NCI-H345 treated with DMSO at 0.1 percent for 48 hours (cell line): ENCODE results near the gene PCSK5.
"Not testable (repeated sequence)": the region's sequence is repeated elsewhere in the genome, so short reads cannot be mapped to it uniquely, and the experiment has no call there.

ENCODE experiments used
- DNase-seq: peaks from one replicate; lab custom pipeline; 2025; ENCODE audit not compliant: unreplicated experiment; lab: John Stamatoyannopoulos, UW

PCSK5 gene

DNA sequence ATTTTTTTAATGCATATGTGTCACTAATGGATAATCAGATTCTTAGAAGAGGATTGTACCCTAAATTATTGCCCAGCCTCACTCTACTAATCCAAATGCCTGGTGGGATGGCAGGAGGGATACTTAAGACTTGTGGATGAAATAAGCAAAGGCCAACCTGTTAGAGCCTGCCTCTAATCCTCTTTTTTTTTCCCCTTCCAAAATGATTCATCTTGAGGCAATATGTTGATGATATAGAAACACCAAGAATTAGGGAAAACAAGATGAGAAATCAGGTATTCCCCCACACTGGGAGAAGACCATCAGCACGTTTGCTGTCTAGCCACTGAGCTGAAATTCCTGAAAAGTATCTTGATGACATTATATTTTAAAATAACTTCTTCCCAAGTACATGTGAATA, 451.7 kb downstream of the PCSK5 start:
- no peak for DNase-seq

DNA sequence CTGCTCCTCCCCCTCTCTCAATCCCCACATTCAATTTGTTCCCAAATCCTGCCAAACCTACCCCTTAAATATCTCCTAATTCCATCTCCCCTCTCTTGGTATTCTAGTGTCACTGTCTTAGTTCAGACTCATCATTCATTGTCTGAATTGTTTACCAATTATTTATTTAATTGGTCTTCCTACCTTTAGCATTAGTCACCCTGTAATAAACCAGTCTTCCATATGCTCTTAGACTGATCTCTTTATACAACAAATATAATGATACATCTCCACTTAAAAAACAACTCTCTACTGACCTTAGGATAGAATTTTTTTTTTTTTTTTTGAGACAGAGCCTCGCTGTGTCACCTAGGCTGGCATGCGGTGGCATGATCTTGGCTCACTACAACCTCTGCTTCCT, 452.4 kb downstream of the PCSK5 start:
- no peak for DNase-seq

DNA sequence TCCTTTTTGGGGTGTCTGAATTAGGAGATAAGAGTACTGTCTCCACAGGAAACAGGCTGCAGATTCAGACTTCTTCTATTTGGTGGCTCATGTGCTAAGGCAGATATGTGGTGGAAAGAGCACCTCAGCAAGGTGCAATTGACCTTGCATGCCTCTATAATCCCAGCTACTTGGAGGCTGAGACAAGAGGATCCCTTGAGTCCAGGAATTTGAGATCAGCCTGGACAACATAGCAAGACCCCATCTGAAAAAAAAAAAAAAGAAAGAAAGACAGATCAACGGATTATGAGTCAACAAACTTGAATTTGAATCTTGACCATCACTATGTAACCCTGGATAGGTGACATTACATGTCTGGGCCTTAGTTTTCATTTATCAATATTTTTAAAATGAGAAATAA, 459.4 kb downstream of the PCSK5 start:
- DNase-seq: no peak

DNA sequence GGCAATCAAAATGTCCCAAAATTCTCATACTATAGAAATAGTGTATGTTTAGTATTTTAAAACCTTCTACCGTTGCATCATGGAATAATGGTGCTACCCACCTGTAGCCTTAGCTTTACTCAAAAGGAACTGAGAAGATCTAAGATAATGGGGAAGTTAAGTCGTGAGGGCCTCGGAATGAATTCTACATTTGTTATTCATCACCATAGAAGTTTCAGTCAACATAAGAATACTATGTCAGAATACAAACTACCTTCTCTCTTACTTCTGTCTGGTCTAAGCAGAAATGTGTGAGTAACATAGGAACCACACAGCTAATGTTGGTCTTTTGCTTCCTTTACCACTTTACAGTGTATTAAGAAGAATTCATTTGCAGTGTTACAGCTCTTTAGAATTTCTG, 460.5 kb downstream of the PCSK5 start:
- no peak for DNase-seq

DNA sequence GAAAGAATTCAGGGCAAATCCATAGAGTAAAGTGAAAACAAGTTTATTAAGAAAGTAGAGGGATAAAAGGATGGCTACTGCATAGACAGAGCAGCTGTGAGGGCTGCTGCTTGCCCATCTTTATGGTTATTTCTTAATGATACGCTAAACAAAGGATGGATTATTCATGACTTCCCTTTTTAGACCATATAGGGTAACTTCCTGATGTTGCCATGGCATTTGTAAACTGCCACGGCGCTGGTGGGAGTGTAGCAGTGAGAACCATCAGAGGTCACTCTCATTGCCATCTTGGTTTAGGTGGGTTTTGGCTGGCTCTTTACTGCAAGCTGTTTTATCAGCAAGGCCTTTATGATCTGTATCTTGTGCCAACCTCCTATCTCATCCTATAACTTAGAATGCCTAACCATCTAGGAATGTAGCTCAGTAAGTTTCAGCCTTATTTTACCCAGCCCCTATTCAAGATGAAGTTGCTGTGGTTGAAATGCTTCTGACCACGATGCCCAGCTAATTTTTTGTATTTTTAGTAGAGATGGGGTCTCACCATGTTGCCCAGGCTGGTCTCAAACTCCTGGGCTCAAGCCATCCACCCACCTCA, 461.6 kb downstream of the PCSK5 start:
- no peak for DNase-seq

DNA sequence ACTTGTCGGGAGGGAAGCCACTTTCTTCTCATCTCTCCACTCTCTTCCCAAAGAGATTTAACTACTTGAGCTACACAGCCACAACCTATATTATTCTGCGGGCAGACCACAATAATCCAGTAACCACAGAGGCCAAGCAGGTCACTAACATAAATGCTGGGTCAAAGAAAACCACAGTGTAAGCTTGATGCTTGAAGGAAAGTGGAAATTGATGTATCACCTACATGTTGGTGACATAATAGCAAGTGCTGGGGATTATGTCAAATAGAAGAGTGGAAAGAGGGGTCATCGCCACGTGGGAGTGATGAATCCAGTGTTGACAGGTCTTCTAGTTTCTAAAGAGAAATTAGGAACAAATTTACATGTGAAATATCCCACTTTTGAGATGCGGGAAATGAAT, 462.8 kb downstream of the PCSK5 start:
- no peak for DNase-seq

DNA sequence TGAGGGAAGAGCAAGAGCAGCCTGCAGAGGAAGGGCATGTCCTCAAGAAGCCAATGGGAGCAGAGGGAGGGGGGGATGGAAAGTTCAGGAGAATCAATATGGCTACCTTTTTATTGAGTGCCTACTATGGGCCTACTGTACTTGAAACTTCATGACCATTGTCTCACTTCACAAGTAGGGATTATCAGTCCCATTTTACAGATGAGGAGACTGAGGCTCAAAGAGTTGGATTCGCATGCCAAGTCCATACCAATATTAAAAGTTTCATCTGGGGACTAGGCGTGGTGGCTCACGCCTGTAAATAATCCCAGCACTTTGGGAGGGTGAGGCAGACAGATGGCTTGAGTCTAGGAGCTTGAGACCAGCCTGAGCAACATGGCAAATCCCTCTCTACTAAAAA, 463.7 kb downstream of the PCSK5 start:
- no peak for DNase-seq

DNA sequence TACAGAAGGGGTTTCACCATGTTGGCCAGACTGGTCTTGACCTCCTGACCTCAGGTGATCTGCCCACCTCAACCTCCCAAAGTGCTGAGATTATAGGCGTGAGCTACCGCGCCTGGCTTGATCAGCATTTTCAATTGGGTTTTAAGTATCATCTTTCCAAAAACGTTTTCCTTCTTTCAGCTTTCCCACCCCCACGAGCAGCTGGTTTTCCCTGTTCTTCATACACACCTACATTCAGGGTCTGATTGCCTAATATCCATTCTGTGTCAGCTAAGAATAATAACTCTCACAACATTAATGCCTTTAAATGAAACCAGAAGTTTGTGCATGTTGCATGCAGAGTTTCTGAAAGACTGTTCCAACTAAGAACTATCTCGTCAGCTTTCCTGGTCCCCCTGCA, 465.4 kb downstream of the PCSK5 start:
- no peak for DNase-seq

DNA sequence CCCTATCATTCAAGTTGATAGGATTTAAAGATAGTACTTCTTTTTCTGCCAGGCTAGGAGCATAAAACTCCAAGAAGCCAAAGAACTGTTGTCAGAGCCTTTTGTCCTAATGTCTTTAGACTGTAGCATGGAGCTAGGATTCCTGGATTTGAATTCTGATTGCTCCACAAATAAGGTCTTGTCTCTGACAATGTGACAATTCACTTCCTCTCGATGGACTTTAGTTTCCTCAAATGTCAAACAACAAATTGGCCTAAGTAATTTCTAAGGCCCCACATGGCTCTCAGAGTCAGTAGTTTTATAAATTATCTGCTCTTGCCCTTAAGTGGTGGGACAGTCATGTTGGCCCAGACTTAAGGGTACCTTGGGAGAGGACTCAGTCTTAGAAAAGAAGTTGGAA, 467.1 kb downstream of the PCSK5 start:
- no peak for DNase-seq

DNA sequence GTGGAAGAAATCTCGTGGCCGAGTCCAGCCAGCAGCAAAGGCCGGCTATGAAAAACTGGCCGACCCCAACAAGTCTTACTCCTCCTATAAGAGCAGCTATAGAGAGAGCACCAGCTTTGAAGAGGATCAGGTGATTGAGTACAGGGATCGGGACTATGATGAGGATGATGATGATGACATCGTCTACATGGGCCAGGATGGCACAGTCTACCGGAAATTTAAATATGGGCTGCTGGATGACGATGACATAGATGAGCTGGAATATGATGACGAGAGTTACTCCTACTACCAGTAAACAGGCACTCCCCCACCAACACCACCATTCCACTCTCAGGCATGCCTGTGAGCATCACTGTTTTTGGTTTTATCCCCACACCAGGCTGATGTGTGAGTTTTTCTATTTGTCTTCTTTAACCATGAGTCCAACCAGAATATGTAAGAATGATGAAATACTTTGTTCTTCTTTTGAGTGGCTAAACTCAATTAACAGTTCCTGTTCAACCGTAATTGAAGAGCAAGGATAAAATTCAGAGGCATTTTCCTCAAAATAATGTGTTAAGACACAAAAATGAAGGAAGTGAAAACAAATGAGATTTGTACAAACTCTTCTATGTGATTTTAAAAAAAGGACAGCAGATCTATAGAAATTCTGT, 468.3 kb downstream of the PCSK5 start:
- DNase-seq: no peak

DNA sequence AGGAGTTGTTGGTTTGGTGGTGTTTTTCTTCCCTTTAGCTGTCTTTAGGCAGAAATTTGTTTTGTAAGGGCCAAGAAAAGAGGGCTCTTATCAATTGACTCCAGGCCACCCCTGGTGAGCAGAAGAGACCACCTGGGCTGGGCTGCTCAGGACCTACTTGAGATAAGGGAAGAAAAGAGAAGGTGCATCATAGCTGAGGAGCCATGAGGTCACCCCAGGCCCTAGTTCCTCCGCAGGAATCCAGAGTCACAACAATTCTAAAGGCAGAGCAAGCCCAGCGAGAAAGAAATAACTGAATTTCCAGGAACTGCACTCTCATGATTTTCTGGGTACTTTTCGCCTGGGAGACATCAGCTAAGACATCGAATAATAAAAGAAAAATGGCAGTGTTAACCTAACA, 468.9 kb downstream of the PCSK5 start:
- DNase-seq: no peak

DNA sequence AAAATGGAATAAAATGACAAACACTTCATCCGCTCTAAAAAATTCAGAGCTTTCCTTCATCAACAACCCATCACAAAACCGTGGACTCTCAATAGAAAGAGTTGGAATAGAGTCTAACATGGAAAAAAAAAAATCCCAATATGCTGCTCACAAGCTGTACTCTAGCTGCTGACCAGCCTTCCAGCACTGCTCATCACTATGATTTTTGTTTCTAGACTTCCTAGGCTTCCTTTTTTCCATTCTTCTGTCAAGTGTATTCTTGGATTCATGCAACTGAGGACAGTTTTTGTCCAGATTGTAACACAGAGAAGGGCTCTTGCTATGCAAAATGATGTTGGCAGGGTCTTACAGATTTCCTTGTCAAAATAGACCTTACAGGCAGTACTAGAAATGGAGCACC, 469.3 kb downstream of the PCSK5 start:
- DNase-seq: no peak

DNA sequence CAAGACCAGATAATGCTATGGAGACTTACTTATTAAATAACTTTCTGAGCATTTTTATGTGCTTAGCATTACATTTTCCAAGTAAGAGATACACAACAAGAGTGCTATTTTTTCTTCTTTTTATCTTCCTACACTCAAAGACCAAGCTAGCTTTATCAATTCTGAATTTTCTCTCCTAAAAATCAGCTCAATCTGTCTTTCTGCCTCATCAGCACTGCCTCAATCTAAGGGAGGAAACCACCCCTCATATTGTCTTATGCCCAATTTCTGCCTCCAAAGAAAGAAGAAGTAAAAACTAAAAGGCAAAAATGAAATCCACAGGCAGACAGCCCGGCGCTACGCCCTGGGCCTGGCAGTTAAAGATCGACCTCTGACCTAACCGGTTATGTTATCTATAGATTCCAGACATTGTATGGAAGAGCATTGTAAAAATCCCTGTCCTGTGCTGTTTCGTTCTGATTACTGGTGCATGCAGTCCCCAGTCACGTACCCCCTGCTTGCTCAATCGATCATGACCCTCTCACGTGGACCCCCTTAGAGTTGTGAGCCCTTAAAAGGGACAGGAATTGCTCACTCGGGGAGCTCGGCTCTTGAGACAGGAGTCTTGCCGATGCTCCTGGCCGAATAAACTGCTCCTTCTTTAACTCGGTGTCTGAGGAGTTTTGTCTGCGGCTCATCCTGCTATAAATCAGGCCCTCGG, 472.0 kb downstream of the PCSK5 start:
- DNase-seq: not testable (repeated sequence)

DNA sequence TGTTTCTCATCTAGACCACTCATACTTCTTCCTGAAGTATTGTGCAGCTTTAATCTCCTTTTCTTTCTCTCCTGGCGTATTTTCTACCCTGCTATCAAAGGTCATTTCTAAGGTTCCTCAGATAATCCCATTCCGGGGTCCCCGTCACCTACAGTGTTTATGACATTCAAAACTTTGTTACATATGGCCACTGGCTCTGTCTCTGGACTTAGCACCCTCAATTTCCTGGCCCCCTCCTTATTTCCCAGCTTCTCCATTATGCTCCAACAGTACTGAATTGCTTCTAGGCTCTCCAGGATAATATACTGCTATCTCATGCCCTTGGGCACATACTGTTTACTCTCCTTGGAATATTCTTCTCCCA, 472.5 kb downstream of the PCSK5 start:
- no peak for DNase-seq

DNA sequence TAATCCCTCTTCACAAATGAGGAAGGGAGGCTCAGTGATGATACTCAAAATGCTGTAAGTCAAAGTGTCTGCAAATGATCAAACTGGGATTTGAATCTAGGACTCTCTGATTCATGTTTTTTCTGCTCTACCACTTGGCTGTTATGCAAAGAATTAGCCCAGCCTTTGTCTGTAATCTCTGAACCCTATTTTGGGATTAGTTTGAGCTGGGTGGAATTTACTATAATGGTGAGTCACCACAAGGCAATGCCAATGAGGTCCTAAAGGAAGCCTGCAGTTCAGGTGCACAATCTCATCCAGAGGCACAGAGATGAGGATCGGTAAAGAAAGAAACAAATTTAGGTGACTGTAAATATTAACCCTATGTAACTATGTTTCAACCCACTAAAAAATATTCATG, 474.6 kb downstream of the PCSK5 start:
- no peak for DNase-seq

DNA sequence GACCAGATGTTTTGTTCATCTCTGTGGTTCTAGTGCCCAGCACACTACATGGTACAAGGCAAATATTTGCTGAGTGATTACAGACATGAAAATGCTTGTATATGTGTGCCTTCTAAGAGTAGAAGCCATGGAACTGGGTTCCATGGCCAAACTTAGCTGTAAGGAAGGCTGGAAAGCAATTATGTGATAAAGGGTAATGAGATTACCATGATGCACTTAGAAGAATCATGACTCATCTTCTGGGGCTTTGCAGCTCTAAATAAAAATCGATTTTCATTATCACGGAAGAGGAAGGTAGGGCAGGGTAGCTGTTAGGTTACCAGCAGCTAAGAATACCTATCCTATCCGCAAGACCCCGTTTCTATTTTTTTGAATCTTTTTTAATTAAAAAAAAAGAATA, 475.8 kb downstream of the PCSK5 start:
- peak; percentile 21 for DNase-seq

DNA sequence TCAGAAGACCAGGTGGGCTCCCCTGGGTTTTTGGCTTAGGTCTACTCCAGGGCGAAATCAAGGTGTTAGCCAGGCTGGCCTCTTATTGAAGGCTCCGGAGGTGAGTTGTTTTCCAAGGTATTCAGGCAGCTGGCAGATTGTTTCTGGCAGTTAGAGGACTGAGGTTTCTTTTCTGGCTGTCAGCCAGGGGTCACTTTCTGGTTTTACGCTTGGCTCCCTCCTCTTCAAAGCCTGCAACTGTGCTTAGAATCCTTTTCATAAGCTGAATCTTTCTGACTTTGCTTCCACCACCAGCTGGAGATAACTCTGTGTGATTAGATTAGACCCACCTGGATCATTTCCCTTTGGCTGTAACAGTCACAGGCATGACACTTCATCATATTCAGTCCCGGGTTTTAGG, 479.1 kb downstream of the PCSK5 start:
- DNase-seq: peak; percentile 93

DNA sequence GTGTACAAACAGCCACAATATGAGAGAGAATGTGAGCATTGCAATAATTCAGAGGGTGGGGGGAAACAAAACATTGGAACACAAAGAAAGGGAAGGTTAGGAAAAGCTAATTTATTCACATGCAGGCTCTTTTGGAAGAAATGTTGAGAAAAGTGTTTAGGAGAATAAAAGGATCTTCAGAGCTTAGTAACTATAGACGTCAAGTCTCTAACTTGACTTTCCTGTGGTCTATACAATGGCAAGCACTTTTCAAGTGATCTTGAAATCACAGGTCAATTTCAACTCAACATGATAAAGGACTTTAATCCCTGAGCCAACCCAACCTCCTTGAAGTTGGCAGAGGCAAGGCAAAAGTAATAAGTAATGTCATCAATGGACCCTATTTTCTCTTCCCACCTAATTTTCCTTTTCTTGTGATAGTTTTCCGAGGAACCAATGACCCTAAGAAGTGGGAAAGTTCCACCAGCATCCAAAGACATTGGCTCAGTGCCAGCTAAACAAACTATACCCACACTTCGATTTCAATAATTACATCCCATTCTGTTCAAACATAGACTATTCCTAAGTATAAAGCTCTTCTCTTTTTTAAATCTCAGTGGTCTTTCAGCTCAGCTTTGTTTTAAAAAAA, 480.0 kb downstream of the PCSK5 start:
- no peak for DNase-seq

DNA sequence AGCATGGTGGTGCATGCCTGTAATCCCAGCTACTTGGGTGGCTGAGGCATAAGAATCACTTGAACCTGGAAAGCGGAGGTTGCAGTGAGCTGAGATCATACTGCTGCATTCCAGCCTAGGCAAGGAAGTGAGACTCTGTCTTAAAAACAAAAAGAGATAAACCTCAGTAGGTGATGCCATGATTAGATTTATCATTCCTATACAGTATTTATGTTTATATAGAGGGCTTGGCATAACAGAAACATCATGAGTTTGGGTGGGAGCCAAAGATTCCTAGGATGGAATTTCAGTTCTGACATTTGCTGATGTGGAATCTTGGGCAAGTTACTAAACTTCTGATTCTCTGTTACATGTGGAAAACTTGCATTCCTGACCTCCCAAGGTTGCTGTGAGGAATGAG, 481.4 kb downstream of the PCSK5 start:
- no peak for DNase-seq

DNA sequence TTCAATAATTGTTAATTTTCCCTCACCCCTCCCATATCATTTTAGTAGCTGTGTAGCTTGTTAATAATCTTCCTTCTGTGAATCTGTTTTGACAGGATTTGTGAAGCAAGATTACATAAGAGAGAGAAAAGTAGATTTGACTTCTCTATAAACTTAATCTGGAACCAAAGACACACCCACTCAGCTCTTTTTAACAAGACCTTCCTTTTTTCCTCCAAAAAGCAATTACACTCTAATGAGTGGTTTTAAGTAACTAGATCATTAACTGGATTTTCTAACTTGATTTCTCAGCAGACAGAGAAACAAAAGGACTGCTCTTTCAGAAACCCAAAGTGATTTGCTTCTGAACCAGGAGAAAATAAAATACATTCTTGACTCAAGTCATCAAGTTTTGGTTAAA, 481.9 kb downstream of the PCSK5 start:
- DNase-seq: no peak

DNA sequence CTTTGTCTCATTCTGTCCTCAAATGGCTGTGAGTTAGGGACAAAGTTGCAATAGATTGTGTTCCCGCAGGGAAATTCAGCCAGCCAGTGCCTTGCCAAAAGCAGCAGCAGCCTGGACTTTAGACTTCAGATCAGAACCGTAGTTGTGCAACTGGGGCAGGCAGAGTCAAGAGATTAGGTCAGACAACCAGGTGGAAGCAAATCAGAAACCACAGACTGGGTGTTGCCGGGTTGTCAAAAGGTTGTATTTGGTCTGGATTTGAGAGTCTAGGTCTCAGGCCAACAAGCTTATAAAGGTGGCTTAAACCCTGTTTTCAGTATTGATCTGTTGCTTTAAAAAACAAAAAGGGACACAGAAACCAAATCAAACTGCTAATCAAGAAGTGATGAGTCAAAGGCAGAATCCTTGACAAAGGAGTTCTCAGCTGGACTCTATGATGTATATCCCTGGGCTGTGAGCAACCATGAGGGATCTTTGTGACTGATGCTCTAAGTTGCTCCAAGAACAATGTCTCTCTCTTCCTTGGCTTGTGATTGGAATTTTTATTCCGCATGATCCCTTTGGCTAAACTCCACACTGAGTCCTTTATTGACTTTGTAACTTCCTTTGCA, 482.8 kb downstream of the PCSK5 start:
- no peak for DNase-seq
